GF-D8 (cell line): Measurements from ENCODE around the gene OGN.

ENCODE experiments used
- DNase-seq: peaks from one replicate; lab custom pipeline; 2025; lab: John Stamatoyannopoulos, UW

The OGN gene

GRCh38 chr9:92402826-92403745 lies 1.3 kb downstream of the OGN start:
- no peak for DNase-seq

- DNase-seq = no peak
These were observed 2.0 kb downstream of the OGN start for GRCh38 chr9:92402360-92402759.

GRCh38 chr9:92397853-92398252 lies 6.5 kb downstream of the OGN start:
- DNase-seq = no peak

GRCh38 chr9:92395617-92396016 lies 8.8 kb downstream of the OGN start:
- no peak for DNase-seq

GRCh38 chr9:92393686-92394085 lies 10.7 kb downstream of the OGN start:
- DNase-seq = no peak

- no peak for DNase-seq
These were observed 11.7 kb downstream of the OGN start for GRCh38 chr9:92392690-92393089.

- DNase-seq = no peak
These were observed 18.4 kb downstream of the OGN start for GRCh38 chr9:92385953-92386352.

- no peak for DNase-seq
These were observed 18.9 kb downstream of the OGN start for GRCh38 chr9:92385477-92385876.

GRCh38 chr9:92385001-92385400 lies 19.4 kb downstream of the OGN start:
- no peak for DNase-seq

- DNase-seq = no peak
These were observed 20.0 kb downstream of the OGN start for GRCh38 chr9:92384375-92384774.

GRCh38 chr9:92381775-92382174 lies 22.6 kb downstream of the OGN start:
- DNase-seq = no peak

- no peak for DNase-seq
These were observed 23.8 kb downstream of the OGN start for GRCh38 chr9:92380603-92381002.

- no peak for DNase-seq
These were observed 25.4 kb downstream of the OGN start for GRCh38 chr9:92378865-92379560.

- peak; percentile 35 for DNase-seq
These were observed 26.5 kb downstream of the OGN start for GRCh38 chr9:92377876-92378275.

- DNase-seq = no peak
These were observed 31.2 kb downstream of the OGN start for GRCh38 chr9:92373167-92373566.

- no peak for DNase-seq
These were observed 35.3 kb downstream of the OGN start for GRCh38 chr9:92369075-92369474.

- DNase-seq = peak; percentile 31
These were observed 44.3 kb downstream of the OGN start for GRCh38 chr9:92360083-92360482.

- peak; percentile 25 for DNase-seq
These were observed 44.9 kb downstream of the OGN start for GRCh38 chr9:92359394-92359995.

- no peak for DNase-seq
These were observed 51.3 kb downstream of the OGN start for GRCh38 chr9:92353051-92353450.

GRCh38 chr9:92350740-92351133 lies 53.6 kb downstream of the OGN start:
- no peak for DNase-seq

GRCh38 chr9:92349771-92350739 lies 54.3 kb downstream of the OGN start:
- no peak for DNase-seq

- no peak for DNase-seq
These were observed 58.8 kb downstream of the OGN start for GRCh38 chr9:92345582-92345981.
